ENCODE measurements around the gene APBB1IP.

- no peak for TF ChIP-seq POLR2AphosphoS5 (IDR thresholded peaks at IDR 0.05)
- no peak for TF ChIP-seq POLR2A (IDR thresholded peaks at IDR 0.05)
- TF ChIP-seq CTCF (IDR thresholded peaks at IDR 0.05): no peak
Measured at GRCh38 chr10:26451903-26452302, 13.8 kb downstream of the APBB1IP start.
